Stimulated activated CD4-positive, alpha-beta T cell treated with anti-CD3 and anti-CD28 coated beads, Interleukin-2, amount 100 ng/mL, for 24 hours (primary cell): Measurements from ENCODE around the gene KNCN.
A peak's percentile ranks its signal among the peaks of the same experiment; 100 is the strongest.

ENCODE experiments used
- DNase-seq, 2 donors: peaks; one replicate each; pipeline ENCODE4 v3.0.0-alpha.2; 2020

Gene KNCN

DNA sequence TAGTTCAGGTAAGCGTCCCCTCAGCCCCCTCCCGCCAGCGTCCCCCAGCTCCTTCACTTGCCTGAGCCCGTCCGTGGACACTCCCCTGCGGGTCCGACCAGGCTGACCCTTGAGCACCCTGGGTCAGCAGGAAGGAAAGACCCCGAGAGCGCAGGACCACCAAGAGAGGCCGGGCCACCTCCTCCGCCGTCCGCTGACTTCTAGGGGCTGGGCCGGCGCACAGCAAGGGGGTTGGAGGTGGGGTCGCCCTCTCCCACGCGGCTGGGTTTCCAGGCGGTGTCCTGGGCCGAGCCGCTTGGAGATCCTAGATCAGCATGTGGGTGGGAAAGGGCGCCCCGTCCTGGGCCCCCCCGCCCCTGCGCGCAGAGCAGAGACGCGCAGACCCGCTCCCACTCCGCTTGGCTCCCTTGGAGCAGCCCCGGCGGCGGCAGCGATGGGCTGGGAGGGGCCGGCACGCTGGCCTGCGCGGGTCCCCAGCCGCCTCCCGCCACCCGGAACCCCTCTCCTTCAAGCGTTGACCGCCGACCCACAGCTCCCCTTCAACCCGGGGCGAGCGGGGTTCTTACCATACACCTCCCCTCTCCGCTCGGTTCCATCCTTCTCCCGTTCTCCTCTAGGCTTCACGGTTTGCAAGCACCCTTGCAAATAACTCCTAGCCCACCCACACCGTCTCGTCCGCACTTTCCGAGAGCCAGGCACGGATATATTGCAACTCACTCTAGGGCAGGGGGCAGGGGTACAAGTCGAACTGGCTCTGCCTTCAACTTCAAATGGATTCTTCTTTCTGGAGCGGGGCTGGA lies 7.5 kb downstream of the KNCN start:
- DNase-seq, result no peak

GRCh38 chr1:46543382-46543760 lies 8.1 kb downstream of the KNCN start:
- no peak for DNase-seq

- DNase-seq, result no peak
Measured at GRCh38 chr1:46539972-46540371, 11.5 kb downstream of the KNCN start.

DNA sequence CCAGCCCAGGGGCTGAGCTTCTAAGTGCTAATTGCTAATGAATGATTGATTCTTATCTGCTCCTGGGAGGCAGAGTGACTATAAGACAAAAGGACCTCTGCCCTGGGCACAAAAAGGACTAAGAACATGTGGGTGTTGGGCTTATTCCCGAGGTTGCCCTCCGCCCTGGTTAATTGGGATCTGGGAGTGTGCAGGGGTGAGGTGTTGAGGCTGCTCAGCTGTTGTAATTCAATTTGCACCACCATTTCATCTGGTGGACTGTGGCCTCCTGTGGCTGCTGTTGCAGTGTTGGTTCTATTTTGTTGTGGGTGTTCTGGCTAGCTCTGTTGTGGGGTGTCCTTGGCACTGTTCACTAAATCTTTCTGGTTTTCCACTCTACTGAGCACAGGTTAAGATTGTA lies 13.3 kb downstream of the KNCN start:
- DNase-seq, result no peak

DNA sequence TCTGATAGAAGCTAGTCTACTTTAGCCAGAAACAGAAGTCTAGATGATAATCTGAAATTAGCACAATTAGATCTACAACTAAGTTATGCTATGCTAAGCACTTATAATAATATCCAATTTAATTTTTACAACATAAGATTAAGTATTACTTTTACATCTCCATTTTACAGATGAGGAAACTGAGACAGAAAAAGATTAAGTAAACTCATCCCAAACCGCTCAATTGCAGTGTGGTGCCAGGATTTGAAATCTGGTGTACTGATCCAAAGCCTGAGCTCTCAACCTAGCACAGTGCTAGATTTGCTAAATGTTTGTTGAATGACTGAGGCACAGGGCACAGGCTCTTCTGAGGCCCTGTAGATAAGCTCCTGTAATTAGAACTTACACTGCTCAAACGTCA lies 13.8 kb downstream of the KNCN start:
- DNase-seq, result no peak

DNA sequence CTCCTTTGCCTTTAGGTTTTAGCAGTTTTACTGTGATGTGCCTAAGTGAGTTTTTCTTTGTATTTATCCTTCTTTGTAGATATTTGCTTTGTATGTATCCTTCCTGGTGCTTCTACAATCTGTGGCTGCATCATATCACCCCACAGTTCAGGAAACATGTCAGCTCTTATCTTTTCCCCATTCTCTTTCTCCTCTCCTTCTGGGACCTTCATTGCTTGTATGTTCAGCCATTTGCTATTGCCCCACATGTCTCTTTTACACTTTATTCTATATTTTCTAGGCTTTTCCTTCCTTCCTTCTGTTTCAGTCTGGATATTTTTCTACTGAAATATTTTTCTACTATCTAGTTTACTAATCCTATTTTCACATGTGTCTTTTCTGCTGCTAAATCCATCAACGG lies 14.9 kb downstream of the KNCN start:
- DNase-seq, result no peak

DNA sequence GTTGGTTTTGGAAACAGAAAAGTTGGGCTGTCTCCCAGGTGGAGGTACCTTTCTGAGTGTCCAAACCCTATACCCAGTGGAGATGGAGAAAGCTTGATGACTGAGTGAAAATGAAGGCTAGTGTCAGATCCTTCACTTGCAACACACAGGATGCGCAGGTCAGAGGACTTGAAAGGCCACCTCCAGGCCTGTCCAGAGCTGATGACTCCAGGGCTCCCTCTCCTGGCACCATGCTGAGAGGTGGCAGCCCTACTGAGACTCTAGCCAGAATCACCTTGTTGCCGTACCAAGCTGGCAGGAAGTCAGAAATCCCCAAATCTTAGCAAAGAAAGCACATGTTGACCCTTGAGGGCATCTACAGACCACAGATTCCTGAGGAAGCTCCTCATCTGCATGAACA lies 16.4 kb downstream of the KNCN start:
- peak; percentile 25 to 31 for DNase-seq

DNA sequence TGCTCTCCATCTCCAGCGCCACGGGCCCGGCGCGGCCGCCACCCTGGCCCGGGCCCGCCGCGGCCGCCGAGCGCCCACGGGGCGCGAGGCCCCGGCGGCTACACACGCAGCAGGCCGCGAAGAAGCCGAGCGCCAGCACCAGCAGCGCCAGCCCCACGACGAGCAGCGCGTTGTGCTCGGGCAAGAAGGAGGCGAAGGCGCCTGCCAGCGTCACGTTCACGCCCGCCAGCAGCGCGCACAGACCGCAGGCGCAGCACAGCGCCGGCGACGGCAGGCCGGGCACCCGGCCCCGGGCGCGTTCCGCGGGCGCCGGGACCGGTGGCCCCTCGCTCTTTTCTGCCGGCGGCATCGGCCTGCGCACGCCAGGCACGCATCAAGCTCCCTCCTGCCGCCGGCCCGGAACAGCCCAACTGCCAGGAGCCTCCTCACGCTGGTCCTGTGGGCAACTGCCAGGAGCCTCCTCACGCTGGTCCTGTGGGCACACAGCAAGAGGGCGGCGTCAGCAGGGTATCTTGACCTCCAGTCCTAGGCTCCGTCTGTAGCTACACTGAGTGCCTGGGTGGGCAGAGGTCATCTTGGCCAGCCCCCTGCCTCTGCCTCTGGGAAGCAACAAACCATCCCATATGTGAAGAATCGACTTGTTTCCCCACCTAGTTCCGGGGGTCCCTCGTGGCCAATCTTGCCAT lies 18.1 kb downstream of the KNCN start:
- DNase-seq, result peak; percentile 47 to 56

- DNase-seq, result peak; percentile 80 to 82
Measured at GRCh38 chr1:46532498-46533178, 18.8 kb downstream of the KNCN start.

GRCh38 chr1:46532095-46532494 lies 19.4 kb downstream of the KNCN start:
- DNase-seq, result no peak

DNA sequence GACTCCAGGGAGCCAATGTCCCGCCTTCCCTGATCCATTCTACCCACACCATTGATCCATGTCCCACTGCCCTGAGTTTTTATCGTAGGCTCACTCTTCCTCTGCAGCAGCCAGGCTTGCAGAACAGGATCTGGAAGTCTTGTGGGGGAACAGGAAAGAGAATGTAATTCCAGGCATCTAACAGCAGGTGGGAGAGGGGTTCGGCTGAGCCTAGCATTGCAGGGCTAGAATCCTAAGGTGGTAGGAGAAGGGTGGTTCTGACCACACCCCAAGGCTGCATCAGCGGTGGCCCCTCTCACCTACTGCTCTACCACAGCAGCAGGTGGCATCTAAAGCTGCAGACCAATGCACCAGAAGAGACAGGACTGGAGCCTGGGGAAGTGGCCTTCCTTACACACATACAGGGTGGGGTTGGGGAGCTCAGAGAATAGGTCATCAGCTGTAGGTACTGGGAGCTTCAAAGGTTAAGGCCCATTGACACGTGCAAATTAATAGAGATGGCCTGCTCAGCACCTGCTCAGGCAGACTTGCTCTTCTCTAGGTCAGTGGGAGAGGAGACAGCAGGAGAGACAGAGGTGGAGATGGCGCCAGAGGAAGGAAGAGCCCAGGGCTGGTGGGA lies 20.5 kb downstream of the KNCN start:
- no peak for DNase-seq

DNA sequence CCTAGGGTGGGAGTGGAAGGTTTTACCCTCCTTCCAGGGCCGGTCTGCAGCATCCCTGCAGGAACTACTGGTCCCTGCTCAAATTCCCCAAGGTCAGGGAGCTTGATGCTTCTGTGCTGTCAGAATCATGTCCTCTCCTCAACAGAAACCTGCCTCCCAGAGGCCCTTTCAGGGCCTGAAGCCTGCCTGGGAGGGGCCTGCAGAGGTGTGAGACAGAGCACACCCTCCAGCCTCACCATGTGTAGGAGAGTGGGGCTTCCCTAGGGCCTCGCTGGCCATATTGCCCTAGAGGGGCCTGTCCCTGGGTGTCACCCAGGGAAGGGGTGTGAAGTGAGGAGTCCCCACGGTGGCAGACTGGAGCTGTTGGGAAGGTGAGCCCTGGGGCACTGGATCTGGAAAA lies 21.1 kb downstream of the KNCN start:
- DNase-seq, result no peak

- DNase-seq, result no peak
Measured at GRCh38 chr1:46529031-46529630, 22.3 kb downstream of the KNCN start.

GRCh38 chr1:46528297-46528955 lies 23.0 kb downstream of the KNCN start:
- DNase-seq, result no peak

- DNase-seq, result peak; percentile 82 to 85
Measured at GRCh38 chr1:46527474-46528296, 23.8 kb downstream of the KNCN start.

- no peak for DNase-seq
Measured at GRCh38 chr1:46526691-46527291, 24.7 kb downstream of the KNCN start.

- DNase-seq, result no peak
Measured at GRCh38 chr1:46526013-46526690, 25.3 kb downstream of the KNCN start.

DNA sequence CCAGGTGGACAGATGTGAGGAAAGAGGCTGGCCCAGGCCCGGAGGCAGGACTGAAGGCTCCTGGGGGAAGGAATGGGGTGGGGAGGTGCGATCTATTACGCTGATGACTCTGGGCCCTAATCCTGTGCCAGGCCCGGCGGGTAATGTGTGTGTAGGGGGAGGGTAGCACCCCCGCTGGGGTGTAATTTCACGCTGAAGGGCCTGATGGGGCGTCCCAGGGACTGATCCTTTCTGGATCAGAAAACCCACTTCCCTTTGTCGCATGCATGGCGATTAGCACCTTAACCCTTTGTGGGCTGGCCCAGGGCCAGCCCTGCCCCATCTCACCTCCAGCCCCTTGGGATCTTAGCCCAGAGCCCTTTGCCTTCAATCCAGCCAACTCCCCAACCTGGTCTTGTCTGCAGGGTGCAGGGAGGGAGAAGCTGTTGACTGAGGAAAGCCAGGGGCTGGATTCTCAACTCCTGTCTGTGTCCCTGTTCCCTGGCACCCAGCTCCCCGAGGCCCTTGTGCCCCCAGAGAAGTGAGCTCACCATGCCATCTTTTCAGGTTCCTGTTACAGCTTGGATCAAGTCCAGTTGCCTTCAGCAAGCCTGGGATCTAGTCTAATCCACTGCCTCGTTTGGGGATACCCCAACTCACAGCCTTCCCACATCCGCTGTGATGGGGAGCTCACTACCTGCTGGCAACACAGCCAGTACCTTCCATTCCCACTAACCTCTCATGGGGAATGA lies 26.0 kb downstream of the KNCN start:
- DNase-seq, result no peak

DNA sequence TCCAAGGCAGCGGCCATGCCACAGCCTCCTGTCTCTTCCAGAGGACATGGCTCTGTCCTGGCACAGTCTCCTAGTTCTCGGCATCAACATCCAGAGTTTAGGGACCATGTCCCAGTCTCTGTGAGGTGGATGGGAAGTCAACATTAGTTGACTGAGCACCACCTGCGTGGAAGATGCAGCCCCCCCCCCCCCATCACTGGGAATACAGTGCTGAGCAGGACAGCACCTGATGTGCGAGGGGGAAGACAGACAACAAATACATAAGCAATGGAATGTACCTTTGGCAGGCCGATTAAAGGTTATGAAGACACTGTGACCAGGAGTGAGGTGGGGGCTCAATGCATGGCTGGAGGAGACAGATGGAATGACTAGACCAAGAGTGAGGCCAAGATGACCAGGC lies 26.6 kb downstream of the KNCN start:
- no peak for DNase-seq
